A673 (cell line): ENCODE measurements around the gene ZFYVE21. TPM values are rescaled to one million over a fixed set of nuclear protein-coding genes. Genes with fewer than 3 reads are reported as not detected.
A peak's percentile ranks its signal among the peaks of the same experiment; 100 is the strongest.

ENCODE experiments used
- BruUV-seq: library from RNA; stranded (reverse); fragments of 400-500 nt; replicated peaks from 2 replicates; lab custom pipeline; 2021; lab: Mats Ljungman, UMichigan
- CTCF ChIA-PET: fragments of 300-600 bp; sonication (Branson Sonifier 250); formaldehyde crosslinking; loops from one replicate; lab custom pipeline; 2022; ENCODE audit warnings: antibody characterized with exemption; lab: Charles Lee
- POLR2A ChIA-PET: fragments of 300-600 bp; sonication (Branson Sonifier 250); formaldehyde crosslinking; loops from one replicate; lab custom pipeline; 2022; ENCODE audit warnings: antibody characterized with exemption; ENCODE audit not compliant: low non-redundant PET; lab: Charles Lee
- DNase-seq: peaks from one replicate; pipeline ENCODE4 v3.0.0-alpha.2; 2015; ENCODE audit warnings: low spot score
- H3K27ac ChIP-seq: fragments of 200-600 bp; sonication (generic); 2 replicates; pipeline ENCODE4 v1.5.1; 2016; ENCODE audit warnings: mixed run types, low read depth, mild to moderate bottlenecking, mixed read lengths, antibody characterized with exemption, low read length; ENCODE audit not compliant: poor library complexity, severe bottlenecking
- H3K27me3 ChIP-seq: fragments of 200-600 bp; sonication (generic); replicated peaks from 2 replicates; pipeline ENCODE4 v1.6.1; 2017; ENCODE audit warnings: mixed run types, low read depth, mild to moderate bottlenecking, mixed read lengths, antibody characterized with exemption, low read length; ENCODE audit not compliant: insufficient read depth, poor library complexity
- H3K36me3 ChIP-seq: fragments of 200-600 bp; sonication (generic); 2 replicates; pipeline ENCODE4 v1.6.1; 2016; ENCODE audit warnings: mixed run types, mild to moderate bottlenecking, mixed read lengths, antibody characterized with exemption, low read length; ENCODE audit not compliant: insufficient read depth, poor library complexity, severe bottlenecking
- H3K4me1 ChIP-seq: fragments of 200-600 bp; sonication (generic); 2 replicates; pipeline ENCODE4 v1.6.1; 2017; ENCODE audit warnings: mixed run types, mild to moderate bottlenecking, mixed read lengths, antibody characterized with exemption, low read length; ENCODE audit not compliant: insufficient read depth, poor library complexity, severe bottlenecking
- H3K4me3 ChIP-seq: fragments of 200-600 bp; sonication (generic); 2 replicates; pipeline ENCODE4 v1.5.1; 2016; ENCODE audit warnings: low read depth, mixed run types, mild to moderate bottlenecking, mixed read lengths, low read length; ENCODE audit not compliant: poor library complexity, severe bottlenecking
- H3K9me3 ChIP-seq: fragments of 200-600 bp; sonication (generic); 2 replicates; pipeline ENCODE4 v1.6.1; 2016; ENCODE audit warnings: mixed run types, low read depth, mild to moderate bottlenecking, mixed read lengths, antibody characterized with exemption, low read length; ENCODE audit not compliant: poor library complexity, severe bottlenecking
- EZH2 ChIP-seq: fragments of 200-600 bp; sonication (generic); IDR thresholded peaks from 2 replicates; pipeline ENCODE4 v1.6.1; 2017; ENCODE audit warnings: borderline replicate concordance, low read depth, mild to moderate bottlenecking, mixed read lengths, antibody characterized with exemption, low read length; ENCODE audit not compliant: poor library complexity, severe bottlenecking
- intact Hi-C: fragments of 100-400 bp; cut with micrococcal nuclease; formaldehyde crosslinking; loops from one replicate; pipeline ENCODE4 v1.10.0; 2022; ENCODE audit not compliant: unreplicated experiment
- total RNA-seq: library from RNA; stranded (reverse); gene quantifications from 2 replicates; pipeline ENCODE4 v1.2.3, GENCODE V29; 2021
- TF ChIP-seq, protein P1 (sequence below): fragments of 300-800, 200-600 bp; sonication (generic); conservative IDR thresholded peaks from 2 replicates; pipeline ENCODE4 v1.5.1; 2017; ENCODE audit warnings: low read depth, mild to moderate bottlenecking, antibody characterized with exemption, low read length, moderate library complexity, mixed read lengths

The ZFYVE21 gene
- total RNA-seq, 1 experiment from 2014 or later: 35.7 TPM

DNA sequence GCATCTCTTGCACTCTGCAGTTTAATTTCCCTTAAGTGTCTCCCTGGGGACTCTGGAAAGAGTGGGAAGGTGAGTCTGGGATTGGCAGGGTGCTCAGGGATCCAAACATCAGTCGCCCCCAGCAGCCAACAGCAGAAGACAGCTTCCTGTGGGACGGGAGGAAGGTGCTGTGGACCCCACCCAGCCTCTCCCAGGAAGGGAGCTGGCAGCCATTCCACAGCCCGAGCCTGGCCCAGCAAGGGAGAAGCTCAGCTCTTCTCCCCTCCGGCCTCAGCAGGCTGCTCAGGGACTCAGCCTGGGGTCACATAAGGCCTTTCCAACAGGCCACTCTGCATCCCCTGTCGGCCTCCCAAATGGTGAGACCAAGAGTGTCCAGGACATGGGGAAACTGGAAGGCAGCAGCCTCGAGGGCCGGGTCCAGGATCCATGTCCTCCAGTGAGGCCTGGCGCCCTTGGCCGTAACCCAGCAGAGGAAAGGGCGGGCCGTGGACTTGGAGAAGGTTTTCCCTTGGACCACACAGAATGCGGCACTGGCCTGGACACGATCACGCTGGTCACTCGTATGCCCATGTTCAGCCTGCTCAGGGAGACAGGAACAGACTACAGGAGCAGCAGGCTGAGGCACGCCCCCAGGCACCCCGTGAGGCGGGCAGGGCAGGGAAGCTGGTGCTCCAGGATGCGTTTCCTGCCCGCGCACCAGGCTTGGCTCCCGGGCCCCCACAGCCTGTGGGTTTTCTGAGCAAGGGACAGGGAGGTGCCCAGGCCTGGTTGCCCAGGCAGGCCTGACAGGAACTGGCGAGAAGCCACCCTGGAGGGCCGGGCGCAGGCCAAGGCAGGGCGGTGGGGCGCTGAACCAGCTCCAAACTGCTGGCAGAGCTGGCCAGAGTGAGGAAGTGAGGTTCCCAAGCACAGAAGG lies 3.8 kb upstream of the ZFYVE21 start:
- intact Hi-C loops: no loop called here
- no TSS peak for BruUV-seq

DNA sequence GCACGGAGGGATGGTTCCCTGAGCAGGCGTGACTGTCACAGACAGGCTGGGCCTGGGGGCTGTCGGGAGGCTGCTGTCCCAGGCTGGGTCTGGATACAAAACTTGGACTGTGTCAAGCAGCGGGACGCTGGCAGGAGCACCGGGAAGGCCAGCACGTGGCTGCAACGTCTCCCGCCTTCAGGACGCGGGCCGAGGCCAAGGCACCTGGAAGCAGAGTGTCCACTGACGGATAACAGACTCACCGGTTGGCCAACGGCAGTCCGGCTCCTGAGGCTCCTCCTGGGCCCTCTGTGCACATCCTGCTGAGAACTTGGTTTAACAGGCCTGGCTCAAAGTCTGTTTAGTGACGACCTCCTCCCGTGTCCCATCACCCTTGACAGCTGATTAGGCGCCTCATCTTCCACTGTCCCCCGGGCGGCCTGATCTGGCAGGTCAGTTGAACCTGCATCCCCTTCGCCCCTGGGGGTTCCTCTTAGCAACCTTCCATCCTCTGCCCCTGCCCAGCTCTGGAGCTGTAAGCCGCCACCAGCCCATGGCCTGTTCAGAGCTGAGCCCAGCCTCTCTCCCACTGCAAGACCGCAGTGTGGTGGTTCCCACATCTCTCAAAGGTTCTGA lies 2.9 kb upstream of the ZFYVE21 start:
- ChIA-PET POLR2A (no interaction called here), CTCF (no interaction called here)
- Histone ChIP-seq H3K36me3 (peaks cover 33% of the 10 kb centered on the region), H3K4me1 (peaks cover 26% of the 10 kb centered on the region), H3K9me3 (no peaks in the 10 kb centered on the region), H3K27me3 (no peaks in the 10 kb centered on the region), H3K27ac (peak overlapping the region; percentile 67), H3K4me3 (no peak overlapping the region)
- no TSS peak for BruUV-seq
- intact Hi-C loops: no loop called here
- TF ChIP-seq, protein P1, sequence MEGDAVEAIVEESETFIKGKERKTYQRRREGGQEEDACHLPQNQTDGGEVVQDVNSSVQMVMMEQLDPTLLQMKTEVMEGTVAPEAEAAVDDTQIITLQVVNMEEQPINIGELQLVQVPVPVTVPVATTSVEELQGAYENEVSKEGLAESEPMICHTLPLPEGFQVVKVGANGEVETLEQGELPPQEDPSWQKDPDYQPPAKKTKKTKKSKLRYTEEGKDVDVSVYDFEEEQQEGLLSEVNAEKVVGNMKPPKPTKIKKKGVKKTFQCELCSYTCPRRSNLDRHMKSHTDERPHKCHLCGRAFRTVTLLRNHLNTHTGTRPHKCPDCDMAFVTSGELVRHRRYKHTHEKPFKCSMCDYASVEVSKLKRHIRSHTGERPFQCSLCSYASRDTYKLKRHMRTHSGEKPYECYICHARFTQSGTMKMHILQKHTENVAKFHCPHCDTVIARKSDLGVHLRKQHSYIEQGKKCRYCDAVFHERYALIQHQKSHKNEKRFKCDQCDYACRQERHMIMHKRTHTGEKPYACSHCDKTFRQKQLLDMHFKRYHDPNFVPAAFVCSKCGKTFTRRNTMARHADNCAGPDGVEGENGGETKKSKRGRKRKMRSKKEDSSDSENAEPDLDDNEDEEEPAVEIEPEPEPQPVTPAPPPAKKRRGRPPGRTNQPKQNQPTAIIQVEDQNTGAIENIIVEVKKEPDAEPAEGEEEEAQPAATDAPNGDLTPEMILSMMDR: no peak
- no peak for TF ChIP-seq EZH2
- no peak for DNase-seq

More for the DNA sequence above, 3.8 kb upstream of the ZFYVE21 start:
- ChIA-PET POLR2A (no interaction called here), CTCF (no interaction called here)
- Histone ChIP-seq H3K4me1 (peaks cover 24% of the 10 kb centered on the region), H3K27ac (peak overlapping the region; percentile 67), H3K36me3 (peaks cover 42% of the 10 kb centered on the region), H3K4me3 (no peak overlapping the region), H3K9me3 (no peaks in the 10 kb centered on the region), H3K27me3 (no peaks in the 10 kb centered on the region)
- peak; percentile 58 for DNase-seq
- TF ChIP-seq EZH2: no peak
- TF ChIP-seq, protein P1: no peak

DNA sequence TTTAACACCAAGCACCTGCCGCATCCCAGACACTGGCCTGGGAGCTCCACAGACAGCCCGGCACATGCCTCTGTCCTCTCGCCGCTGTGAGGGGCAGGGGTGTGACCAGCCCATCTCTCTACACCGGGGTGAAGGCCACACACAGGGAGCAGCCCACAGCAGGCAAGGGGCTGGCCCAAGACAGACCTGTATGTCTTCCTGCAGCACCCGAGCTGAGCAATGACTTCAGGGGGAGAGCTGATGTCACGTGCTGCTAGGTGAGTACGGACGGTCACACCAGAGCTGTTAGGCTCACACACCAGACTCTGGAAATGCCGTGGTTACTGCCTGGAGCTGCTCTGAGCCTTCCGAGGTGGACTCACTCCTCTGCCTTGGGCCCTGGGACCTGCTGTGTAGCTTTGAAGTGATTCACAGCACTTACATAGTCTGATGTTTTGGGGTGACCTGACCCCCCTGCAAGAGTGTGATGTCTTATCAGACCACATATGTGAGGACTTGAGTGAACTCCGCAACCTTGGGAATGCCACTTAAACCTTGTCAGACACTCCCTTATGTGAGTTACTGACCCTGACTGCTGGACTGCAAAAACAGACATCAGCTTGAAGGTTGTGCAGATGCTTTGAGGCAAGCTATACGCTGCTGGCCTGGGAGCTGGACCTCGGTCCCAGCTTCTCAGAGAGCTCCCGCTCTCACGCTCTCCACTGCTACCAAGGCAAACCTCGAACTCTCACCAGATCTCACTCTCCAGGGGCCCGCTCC lies 2.1 kb upstream of the ZFYVE21 start:
- no peak for TF ChIP-seq EZH2
- TF ChIP-seq, protein P1: no peak
- Histone ChIP-seq H3K27me3 (no peaks in the 10 kb centered on the region), H3K4me1 (peaks cover 26% of the 10 kb centered on the region), H3K36me3 (peaks cover 26% of the 10 kb centered on the region), H3K27ac (peak overlapping the region; percentile 96), H3K9me3 (no peaks in the 10 kb centered on the region), H3K4me3 (peak overlapping the region; percentile 79)
- ChIA-PET CTCF (no interaction called here), POLR2A (interaction anchor here (0.6 kb wide), 1 partner anchor 9 kb away, joined by 3 read pairs; no protein-coding TSS in a partner anchor)
- BruUV-seq: no TSS peak
- intact Hi-C loops: no loop called here
- no peak for DNase-seq
